HCEC 1CT (cell line): ENCODE data around the gene WAC.
A peak's percentile ranks its signal among the peaks of the same experiment; 100 is the strongest.

ENCODE experiments used
- DNase-seq: peaks from one replicate; pipeline ENCODE4 v3.0.0-alpha.2; 2017

The WAC gene

DNA sequence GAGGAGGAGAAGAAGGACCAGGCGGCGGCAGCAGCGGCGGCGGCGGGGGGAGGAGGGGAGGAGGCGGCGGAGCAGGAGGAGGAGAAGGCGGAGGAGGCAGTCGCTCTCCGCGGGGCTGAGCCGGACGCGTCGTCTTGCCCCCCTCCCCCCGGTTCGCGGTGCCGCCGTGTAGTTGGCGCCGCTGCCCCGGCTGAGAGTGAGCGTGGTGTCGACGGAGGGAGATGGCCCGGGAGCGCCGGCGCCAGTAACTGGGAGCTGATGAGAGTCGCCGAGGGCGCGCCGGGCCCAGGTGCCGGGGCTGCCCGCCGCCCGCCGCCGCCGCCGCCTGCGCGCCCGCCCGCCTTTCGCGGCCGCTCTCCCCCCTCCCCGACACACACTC lies 257 bp downstream of the WAC start:
- DNase-seq: no peak

DNA sequence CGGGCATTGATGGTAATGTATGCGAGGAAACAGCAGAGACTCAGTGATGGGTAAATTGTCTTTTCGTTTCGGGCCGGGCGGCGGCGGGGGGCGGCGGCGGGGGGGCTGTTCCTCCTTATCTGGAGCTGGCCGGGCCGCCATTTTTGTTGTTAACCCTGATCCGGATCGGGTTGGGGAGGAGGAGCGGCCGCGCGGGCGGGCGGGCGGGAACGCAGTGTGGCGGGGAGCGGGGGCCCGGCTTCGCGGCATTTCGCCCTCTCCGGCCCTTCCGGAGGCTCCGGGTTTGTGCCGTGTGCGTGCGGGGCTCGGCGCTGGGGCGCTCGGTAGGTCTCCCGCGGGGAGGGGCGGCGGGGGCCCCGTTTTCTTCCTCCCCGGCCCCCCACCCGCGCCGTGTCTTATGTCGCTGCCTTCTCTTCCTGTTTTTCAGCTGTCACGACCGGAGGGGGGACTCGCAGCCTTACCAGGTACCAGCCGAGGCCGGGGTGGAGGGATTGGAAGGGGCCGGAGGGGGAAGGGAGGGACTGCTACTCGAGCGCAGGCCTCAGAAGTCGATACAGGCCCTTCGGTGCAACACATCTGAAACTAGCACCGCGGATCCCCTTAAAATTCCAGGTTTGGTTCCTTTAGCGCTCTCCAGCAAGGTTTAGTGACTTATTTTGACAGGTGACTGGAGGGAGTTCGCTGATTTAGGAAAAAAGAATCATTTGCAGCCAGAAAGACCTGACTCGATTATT lies 820 bp downstream of the WAC start:
- DNase-seq: peak; percentile 37

DNA sequence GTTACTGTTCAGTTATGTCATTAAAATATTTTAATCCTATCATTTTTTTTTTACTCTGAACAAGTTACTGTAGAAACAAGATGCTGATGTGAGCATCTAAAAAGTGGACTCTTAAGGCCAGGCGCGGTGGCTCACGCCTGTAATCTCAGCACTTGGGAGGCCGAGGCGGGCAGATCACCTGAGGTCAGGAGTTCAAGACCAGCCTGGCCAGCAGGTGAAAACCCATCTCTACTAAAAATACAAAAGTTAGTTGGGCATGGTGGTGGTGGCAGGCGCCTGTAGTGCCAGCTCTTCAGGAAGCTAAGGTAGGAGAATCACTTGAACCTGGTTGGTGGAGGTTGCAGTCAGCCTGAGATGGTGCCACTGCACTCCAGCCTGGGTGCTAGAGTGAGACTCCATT lies 2.9 kb downstream of the WAC start:
- DNase-seq: no peak

DNA sequence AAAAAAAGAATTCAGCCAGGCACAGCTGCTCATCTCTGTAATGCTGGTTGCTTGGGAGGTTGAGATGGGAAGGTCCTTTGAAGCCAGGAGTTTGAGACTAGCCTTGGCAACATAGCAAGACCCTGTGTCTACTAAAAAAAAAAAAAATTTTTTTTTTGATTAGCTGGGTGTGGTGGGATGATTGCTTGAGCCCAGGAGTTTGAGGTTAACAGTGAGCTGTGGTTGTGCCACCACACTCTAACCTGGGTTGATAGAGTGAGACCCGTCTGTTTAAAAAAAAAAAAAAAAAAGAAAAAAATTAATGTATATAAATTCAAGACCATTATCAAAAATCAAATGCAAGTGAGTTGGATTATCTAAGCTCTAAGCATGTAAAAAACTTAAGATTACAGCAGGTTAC lies 5.7 kb downstream of the WAC start:
- no peak for DNase-seq

DNA sequence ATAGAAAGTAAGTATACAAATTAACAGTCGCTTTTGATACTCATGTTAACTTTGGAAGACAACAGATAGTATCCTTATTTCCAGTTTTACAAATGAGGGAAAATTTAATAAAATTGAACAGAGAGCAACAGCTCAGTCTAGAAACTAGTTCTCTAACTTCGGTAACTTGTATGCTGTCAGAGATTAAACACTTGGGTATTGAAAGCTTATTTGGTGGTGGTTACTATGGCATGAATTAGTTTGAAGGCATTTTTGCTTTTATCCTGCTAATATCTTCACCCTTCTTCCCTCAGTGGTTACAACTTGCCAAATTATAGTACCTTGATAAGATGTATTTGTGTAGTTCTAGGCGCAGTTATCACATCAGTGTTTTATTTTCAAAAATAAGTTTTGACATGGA lies 7.2 kb downstream of the WAC start:
- DNase-seq: no peak

DNA sequence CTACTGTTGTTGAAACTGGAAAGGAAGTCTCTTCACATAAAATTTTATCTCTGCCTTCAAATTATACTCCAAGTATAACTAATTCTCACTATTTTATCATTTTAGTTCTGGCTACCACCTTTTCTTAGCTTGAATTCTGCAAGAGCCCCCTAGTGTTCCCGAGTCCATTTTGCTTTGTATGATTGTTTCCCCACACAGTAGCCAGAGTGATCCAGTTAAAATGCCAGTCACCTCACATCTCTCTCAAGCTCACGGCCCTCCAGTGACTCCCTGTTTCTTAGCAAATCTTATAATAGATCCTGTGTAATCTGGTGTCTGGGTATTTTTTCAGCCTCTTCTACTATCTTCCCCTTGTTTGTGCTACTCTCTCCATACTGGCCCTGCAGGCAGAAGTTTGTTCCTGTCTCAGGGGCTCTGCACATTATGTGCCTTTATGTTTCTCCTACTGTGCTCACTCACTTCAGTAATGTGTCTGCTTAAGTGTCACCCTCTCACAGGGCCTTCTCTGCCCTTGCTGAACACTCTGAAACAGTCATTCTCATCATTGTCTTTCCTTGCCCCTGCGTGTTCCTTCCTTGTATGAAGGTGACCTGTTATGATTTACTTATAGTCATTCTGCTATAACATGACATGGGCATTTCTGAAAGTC lies 8.9 kb downstream of the WAC start:
- no peak for DNase-seq

DNA sequence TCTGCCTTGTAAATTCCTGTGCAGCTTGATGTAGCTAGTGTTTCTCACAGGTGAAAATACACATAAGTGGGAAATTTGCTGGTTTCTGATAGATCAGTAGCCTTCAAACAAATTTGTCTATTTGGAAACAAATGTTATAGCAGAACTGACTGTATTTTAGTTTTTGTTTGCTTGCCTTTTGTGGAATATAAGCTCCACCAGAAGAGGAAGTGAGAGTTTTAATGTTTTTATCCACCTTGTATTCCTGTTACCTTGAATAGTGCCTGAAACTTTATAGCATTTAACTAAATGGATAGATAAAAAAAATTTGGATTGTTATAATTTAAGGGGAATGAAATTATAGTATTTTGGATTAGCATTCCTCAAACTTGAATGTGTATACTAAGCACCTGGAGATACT lies 9.8 kb downstream of the WAC start:
- no peak for DNase-seq

DNA sequence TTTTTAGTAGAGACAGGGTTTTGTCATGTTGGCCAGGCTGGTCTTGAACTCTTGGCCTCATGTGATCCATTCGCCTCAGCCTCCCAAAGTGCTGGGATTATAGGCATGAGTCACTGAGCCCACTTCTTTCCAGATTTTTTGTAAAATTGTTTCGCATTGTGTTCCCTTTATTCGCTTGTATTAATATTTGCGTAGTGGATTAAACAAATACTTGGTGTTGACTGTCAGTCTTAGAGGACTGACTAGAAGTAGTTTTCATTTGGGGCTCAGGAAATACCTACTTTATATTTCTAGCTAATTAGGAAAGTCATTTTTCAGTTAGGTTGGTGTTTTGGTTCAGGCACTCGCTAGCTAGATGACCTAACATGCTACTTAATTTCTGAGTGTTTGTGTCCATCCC lies 11.1 kb downstream of the WAC start:
- DNase-seq: no peak

DNA sequence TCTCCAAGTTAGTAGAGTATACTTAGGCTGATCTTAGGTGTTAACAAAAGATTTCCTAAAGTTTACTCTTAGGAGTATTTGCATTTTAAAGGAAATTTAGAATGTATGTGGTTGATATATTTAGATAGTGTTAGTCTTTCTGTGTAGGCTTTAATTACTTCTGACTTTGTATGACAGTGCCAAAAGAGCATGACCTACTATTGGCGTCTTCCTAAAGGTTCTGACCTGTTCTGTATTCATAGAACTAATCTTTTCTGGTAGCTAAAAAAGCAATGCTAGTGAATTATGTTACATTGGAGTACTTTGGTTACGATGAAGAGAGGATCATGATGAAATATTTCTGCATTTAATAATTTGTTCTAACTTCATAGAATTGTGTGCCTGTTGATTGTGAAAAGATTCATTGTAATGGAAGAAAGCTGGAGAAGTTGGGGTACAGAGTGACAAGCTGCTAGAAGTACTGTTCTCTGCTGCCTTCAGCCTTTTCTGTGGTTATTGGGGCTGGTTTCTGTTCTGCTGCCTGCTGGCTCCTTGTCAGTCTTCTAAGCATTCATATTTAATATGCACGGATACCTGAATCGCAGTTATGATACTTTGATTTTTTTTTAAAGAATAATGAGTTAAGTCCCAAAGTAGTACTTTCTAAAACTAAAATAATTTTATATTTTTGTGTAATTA lies 13.2 kb downstream of the WAC start:
- no peak for DNase-seq

DNA sequence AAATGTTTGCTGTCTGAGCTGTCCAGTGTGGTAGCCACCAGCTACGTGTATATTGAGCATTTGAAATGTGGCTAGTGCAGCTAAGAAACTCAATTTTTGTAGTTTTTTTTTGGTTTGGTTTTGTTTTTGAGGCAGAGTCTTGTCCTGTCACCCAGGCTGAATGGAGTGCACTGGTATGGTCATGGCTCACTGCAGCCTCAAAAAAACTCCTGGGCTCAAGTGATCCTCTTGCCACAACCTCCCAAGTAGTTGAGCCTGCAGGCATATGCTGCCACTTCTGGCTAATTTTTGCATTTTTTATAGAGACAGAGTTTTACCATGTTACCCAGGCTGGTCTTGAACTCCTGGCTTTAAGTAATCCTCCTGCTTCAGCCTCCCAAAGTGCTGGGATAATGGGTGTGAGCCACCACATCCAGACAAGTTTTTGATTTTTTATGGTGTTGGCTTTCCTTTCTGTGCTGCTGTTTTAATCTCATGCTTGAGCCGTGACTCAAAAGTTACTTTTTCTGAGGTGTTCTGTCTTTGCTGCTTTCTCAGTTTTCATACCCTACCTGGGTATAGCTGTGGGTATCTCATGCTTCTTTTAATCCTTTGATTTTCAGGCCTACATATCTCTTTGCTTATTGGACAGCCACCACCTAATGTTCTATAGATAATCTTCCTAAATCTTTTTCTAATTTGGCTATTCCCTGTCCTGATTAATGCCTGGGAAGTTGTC lies 16.0 kb downstream of the WAC start:
- no peak for DNase-seq

DNA sequence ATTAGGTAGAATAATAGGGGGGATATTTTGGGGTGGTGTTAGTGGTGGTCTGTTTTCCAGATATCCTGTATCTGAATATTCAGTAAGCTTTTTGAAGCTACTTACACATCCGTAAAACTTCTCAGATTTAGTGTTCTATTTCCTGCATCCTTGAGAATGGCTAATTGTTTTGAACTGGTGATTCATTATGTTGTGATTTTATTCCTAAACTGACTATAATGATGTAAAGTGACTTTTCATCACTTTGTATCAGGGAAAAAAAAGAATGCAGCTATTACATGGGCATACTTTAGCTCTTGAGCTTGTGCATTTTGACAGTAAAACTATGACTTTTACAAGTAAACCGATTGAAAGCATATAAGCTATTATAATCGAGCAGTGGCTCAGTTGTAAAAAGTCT lies 18.2 kb downstream of the WAC start:
- peak; percentile 20 for DNase-seq

DNA sequence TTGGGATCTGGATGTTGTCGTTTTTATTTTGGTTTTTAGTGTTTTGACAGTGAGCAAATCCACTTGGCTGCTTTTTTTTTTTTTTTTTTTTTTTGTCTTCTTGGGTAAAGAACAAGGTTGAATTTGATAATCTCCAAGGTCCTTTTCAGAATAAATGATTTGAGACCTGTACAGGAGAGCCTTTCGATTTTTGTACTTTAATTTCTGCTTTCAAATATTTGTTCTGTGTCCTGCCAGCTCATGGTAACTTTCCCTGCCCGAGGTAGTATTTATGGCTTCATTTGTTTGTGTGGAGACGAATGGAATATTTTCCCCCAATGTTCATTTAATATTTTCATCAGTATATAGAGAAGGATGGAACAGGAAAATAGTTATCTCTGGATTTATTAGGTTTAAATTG lies 19.9 kb downstream of the WAC start:
- no peak for DNase-seq

DNA sequence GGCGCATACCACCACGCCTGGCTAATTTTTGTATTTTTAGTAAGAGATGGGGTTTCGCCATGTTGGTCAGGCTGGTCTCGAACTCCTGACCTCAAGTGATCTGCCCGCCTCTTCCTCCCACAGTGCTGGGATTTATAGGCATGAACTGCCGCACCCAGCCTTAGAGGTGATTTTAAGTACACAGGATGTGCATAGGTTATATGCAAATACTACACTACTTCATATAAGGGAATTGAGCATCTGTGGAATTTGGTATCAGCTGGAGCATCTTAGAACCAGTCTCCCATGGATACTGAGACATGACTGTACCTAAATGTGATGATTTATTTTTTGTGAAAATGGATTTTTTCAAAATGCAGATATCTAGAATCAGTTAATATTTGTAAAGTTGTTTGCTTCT lies 21.1 kb downstream of the WAC start:
- DNase-seq: no peak

DNA sequence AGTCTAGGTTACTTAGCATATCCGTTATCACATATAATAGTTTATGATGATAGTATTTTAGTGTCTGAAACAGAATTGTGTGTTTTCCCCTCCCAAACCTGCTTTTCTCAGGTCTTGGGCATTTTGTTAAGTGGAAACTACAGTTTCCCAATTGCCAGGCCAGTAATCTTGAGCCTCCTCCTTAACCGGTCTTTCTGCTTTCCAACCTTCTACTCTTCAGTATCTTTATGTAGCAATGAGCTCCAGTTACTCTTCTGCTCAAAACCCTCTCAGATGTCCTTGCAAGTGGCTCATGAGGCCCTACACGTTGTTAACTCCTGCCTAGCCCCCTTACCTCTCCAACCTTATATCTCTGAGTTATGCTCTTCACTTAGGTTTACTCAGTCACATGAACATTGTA lies 22.0 kb downstream of the WAC start:
- DNase-seq: no peak

DNA sequence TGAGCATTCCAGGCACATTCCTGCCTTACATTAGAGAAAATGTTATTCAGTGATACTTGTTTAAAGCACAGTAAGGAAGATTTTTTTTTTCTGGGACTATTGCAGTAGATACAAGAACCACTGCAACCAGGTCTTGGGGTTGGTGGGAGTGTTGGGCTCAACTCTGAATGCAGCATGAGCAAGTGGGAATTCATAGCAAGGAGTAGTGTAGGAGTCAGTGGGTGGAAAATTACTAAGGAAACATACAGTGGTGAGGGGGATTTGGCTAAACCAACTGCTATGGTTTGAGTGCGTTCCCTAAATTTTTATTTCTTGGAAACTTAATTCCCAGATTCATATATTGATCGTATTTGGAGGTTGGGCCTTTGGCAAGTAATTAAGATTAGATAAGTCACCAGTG lies 22.4 kb downstream of the WAC start:
- no peak for DNase-seq

DNA sequence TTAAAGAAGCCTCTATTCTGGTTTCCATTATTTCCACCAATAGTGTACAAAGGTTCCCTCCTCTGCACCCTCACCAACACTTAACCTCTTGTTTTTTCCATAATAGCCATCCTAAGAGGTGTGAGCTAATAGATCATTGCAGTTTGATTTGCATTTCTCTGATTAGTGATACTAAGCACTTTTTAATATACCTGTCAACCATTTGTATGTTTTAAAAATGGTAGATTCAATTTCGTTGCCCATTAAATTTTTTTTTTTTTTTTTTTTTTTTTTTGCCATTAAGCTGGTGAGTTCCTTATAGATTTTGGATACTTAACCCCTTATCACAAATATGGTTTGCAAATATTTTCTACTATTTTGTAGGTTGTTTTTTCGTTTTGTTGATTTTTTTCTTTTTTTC lies 23.2 kb downstream of the WAC start:
- no peak for DNase-seq

DNA sequence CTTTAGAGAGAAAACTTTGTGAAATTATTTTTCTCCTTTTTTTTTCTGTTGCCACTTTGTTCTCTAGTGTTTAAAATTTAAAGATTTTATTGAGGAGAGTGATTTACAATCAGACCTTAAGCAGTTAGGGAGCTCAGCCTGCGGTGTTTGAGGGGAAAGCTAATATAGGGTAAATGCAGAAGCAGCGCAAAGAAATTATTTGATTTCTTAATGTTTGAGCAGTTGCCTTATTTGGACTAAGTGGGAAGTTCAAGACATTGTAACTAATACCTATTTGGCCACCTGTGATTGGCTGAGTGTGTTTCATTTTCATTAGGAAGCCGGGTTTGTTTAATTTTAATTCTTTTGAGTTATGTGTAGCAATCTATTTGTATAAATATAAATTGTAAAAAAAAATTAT lies 25.3 kb downstream of the WAC start:
- DNase-seq: no peak

DNA sequence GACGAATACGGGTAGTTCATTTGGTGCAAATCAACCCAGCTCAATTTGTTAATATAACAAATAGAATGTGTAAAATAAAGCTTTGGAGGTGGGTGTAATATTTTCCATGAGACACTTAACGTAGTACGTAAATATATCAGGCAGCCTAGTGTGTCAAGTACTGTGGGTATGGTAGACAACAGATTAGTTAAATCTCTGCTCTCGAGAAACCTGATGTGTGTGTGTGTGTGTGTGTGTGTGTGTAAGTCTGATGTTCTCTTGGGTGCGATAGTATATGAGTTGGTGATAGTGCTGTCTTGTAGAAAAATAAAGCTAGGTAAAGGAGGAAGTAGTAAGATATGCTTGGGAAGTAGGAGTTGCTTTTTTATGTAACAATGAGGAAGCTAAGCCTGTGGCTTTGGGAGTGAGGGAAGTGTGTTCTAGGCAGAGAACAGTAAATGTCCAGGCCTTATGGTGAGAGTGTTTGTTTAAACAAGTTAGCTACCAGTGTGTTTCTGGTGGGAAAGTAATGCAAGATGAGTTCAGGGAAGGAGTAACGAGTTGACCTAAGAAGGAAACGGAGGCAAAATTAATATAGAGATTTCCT lies 26.1 kb downstream of the WAC start:
- DNase-seq: no peak

DNA sequence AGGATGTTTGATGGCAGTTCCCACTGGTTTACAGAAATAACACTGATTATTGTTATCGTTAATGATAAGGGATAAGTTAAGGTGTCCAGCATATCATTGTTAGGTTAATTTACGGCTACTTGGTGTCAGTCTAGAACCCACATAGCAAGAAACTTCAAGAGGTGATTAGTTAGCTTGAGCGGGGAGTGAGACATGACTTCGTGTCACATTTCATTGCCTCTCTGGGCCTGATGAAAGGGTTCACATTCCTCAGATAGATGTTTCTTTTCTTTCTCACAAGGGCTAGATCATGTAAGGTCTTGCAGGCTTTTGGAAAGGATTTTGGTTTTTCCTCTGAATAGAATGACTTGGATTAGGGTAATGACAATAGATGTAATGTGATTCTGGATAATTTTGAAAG lies 26.7 kb downstream of the WAC start:
- DNase-seq: no peak

DNA sequence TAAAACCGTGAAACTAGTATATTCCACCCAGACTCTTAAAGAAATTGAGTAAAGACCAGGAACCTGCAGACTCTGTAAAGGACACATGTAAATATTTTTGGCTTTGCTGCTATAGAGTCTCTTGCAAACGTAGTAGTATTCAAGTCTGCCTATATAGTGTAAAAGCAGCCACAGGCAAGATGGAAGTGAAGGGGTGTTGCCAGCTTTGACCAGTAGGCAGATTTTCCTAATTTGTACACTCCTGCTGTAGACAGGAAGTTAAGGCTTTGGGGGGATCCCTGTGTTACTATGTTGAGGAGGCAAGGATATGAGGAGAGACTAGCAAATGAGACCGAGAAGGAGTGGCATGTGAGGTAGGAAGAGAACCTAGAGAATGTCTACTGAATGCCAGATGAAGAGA lies 27.7 kb downstream of the WAC start:
- no peak for DNase-seq

DNA sequence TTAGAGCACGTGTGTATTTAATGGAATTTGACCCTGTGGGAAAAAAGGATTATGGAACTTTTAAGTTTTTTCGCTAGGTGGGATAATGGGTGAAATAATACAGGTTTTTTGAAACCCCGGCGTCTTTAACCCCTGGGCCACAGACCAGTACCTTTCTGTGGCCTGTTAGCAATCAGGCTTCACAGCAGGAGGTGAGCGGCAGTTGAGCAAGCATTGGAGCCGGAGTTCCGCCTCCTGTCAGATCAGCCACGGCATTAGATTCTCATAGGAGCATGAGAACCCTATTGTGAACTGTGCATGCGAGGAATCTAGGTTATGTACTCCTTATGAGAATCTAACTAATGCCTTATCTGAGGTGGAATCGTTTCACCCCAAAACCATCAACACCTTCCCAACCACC lies 28.6 kb downstream of the WAC start:
- DNase-seq: no peak

DNA sequence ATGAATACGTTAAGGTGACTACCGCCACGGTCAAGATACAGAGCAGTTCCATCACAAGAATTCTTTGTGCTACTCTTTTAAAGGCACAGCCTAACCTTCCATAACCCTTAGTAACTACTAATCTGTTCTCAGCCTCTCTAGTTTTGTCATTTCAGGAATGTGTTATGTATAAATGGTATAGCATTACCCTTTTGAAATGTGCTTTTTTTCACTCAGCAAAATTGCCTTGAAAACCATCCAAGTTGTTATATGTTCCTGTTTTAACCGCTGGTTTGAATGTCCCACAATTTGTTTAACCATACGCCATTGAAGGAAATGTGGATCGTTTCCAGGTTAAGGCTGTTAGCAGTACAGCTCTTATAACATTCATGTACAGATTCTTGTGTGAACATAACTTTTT lies 32.0 kb downstream of the WAC start:
- no peak for DNase-seq

DNA sequence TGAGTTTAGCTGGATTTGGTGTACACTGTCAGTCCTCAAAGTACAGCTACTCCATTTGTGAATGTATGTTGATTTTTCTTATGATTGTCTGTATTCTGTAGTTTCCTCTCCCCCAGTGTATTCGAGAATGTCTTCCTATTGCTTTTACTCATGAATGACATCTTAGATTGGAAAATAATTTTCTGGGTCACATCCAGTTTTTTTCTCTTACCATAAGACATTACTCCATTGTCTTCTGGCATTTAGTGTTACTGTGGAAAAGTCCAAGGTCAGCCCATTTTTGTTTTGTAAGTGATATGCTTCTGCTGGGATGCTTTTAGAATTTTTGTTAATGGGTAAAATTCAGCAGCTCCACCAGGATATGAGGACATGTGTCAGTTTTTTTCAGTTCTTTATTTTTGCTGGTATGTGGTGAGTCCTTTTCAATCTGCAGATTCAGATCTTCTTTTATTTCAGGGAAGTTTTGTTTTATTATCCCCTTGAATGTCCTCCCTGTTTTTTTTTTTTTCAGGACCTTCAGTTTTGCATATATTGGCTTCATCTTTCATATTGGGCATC lies 33.6 kb downstream of the WAC start:
- DNase-seq: no peak
